ENCODE results near the gene MET.
A peak's percentile ranks its signal among the peaks of the same experiment; 100 is the strongest.

Gene MET

GRCh38 chr7:116697152-116697551 is 25.2 kb downstream of the MET start:
- no peak for TF ChIP-seq CTCF (IDR thresholded peaks at IDR 0.05; ENCODE audit: insufficient read depth, low read depth, low read length, missing control alignments)
- no peak for DNase-seq (ENCODE audit: low read depth)
- no peak overlapping the region for H3K4me3 ChIP-seq (ENCODE audit: low read length)

- no peak for TF ChIP-seq CTCF (IDR thresholded peaks at IDR 0.05; ENCODE audit: insufficient read depth, low read depth, low read length, missing control alignments)
- H3K4me3 ChIP-seq (ENCODE audit: low read length) = no peak overlapping the region
- DNase-seq (ENCODE audit: low read depth) = no peak
These were observed 25.8 kb downstream of the MET start for GRCh38 chr7:116697761-116698160.

GRCh38 chr7:116698396-116698795 is 26.4 kb downstream of the MET start:
- H3K4me3 ChIP-seq (ENCODE audit: low read length) = no peak overlapping the region
- no peak for DNase-seq (ENCODE audit: low read depth)
- TF ChIP-seq CTCF (IDR thresholded peaks at IDR 0.05; ENCODE audit: insufficient read depth, low read depth, low read length, missing control alignments) = no peak

GRCh38 chr7:116698930-116699721 is 27.1 kb downstream of the MET start:
- H3K4me3 ChIP-seq (ENCODE audit: low read length) = no peak overlapping the region
- TF ChIP-seq CTCF (IDR thresholded peaks at IDR 0.05; ENCODE audit: insufficient read depth, low read depth, low read length, missing control alignments) = no peak
- no peak for DNase-seq (ENCODE audit: low read depth)

GRCh38 chr7:116699722-116700120 is 27.7 kb downstream of the MET start:
- DNase-seq (ENCODE audit: low read depth) = no peak
- H3K4me3 ChIP-seq (ENCODE audit: low read length) = no peak overlapping the region
- TF ChIP-seq CTCF (IDR thresholded peaks at IDR 0.05; ENCODE audit: insufficient read depth, low read depth, low read length, missing control alignments) = no peak

- no peak overlapping the region for H3K4me3 ChIP-seq (ENCODE audit: low read length)
- no peak for TF ChIP-seq CTCF (IDR thresholded peaks at IDR 0.05; ENCODE audit: insufficient read depth, low read depth, low read length, missing control alignments)
- DNase-seq (ENCODE audit: low read depth) = peak; percentile 81
These were observed 30.2 kb downstream of the MET start for GRCh38 chr7:116702046-116702785.
